SW480 (cell line): ENCODE results near the gene ANAPC1.
"Not testable (repeated sequence)": the region's sequence is repeated elsewhere in the genome, so short reads cannot be mapped to it uniquely, and the experiment has no call there.

ENCODE experiments used
- DNase-seq: peaks from one replicate; pipeline ENCODE4 v3.0.0-alpha.2; 2016; ENCODE audit warnings: low spot score

The ANAPC1 gene

DNA sequence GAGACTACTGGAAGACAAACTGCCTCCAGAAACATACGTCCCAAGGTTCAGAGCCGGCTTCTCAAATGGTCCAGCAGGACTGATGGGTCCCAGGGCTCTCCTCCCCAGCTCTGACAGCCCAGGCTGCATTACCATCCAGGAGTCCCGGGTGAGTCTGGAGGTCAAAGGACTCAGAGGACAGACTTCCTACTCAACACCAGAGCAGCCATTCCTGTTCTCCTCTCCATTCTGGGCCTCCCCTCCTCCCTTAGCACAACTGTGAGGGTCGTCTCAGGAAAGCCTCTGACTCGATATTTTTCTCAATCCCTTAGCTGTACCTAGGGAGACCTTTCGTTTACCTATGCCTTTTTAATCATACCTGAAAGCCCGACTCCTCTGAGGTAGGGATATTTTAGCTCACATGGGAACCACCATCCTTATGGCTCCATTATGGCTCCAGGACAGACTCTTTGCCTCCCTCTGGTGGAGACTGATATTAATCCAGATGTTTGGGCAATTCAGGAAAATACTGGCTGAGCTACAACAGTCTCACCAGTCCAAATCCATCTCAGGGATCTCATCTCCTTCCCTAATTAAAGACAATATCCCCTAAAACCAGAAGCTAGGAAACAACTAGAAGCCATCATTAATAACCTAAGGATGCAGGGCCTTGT, 70.9 kb downstream of the ANAPC1 start:
- DNase-seq, result not testable (repeated sequence)

DNA sequence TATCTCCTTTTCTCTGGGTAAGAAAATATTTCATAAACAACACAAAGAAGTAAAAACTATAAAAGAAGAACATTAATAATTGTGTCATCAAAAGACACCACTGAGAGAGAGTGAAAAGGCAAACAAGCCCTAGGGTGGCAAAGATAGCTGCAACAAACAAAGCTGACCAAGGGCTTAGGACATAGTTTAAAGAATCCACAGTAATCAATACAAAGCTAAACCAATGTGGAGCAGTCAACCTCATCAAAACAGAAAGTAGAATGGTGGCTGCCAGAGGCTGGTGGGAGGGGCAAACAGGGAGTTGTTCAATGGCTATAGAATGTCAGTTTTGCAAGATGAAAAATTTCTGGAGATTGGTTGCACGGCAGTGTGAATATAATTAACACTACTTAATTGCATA, 93.4 kb downstream of the ANAPC1 start:
- not testable (repeated sequence) for DNase-seq

DNA sequence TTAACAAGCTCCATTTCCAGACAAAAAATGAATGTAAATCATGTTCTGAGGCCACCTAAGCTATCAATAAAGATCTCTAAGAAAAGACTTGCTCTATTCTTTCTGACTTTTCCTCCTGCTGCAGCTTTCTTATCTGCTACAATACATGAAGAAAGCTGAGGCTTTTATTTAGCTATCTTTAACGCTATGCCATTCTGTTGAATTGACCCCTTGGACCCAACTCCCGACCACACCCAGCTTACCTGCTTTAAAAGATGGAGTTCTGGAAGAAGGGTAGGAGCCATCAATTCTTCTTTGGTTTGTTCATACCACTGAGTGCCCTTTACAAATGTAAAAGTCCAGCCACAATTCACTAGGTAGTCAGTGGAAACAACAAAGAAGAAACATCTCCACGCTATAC, 99.9 kb downstream of the ANAPC1 start:
- not testable (repeated sequence) for DNase-seq

DNA sequence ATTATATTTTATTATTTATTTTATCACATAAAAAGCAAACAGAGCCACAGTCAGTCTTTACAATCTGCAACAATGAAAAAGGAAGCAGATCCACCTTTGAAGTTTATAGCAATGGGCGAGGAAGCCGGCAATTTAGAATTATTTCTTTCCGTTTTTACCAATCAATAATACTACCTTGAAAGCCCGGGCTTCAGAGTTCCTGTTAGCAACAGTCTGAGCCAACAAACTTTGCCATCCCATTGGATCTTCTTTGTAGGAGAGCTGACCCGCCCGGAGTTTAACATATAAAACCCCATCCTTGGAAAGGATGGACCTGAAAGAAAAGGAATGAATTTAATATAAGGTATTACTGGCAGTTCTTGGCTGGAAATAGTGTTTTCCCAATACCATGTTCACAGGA, 101.8 kb downstream of the ANAPC1 start:
- DNase-seq, result not testable (repeated sequence)

DNA sequence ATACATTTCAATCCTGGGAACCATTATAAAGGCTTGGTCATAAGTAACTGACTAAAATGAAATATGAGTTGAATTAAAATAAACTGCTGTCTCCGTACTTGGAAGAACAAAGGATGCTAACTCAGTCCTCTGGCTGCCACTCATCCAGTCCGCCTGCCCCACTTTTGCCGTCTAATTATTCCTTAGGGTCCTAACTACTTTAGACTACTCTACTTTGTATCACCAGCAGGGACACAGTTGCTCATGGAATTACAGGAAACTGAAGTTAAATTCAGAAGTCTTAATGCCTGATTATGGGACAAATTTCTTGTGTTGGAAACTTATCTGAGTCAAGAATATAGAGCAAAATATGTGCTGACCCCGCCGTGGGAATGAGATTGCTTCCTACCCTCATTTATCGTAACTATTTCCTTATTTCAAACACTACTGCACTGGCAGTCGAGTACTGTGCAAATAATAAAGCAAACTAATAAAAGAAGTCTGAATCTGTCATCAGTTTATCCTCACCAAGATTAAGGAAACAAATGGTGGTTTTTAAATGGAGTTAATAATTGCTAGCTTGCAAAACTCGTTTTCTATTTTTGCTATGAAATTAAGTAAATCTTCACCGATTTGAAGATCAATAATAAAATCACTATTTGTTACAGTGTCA, 102.4 kb downstream of the ANAPC1 start:
- DNase-seq, result not testable (repeated sequence)

DNA sequence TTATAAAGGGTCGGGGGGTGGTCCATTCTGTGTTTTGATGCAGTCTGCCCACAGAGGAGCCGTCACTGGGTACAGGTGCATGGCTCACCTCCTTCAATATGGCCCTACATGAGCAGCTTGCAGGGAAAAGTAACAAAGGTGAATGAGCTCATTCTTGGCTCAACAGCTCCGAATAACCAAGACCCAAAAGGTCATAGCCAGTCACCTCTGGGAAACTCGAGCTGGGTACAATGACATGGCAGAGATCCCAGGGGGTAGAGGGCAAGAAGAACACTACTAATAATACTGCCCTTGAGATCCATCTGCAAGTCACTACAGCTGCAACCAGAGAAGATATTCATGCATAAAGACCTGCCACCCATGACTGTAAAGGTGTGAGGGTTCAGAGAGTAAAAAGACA, 106.8 kb downstream of the ANAPC1 start:
- DNase-seq, result not testable (repeated sequence)

DNA sequence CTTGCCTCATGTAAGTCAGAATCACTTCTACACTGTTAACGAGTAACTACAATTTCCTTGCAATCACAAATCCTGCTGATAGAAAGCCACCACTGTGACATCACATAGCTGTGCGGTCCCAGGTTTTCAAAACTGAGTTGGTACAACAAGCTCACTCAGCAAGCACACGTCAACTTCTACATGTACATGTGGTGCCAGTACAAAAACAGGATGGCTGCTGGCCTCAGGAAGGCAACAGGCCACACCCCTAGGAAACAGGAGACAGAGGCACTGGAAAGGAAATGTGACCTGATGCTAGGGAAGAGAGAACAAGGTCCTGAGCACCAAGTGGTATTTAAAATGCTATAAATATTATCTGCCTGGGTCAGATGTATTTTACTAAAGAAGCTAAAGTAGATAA, 107.7 kb downstream of the ANAPC1 start:
- not testable (repeated sequence) for DNase-seq

DNA sequence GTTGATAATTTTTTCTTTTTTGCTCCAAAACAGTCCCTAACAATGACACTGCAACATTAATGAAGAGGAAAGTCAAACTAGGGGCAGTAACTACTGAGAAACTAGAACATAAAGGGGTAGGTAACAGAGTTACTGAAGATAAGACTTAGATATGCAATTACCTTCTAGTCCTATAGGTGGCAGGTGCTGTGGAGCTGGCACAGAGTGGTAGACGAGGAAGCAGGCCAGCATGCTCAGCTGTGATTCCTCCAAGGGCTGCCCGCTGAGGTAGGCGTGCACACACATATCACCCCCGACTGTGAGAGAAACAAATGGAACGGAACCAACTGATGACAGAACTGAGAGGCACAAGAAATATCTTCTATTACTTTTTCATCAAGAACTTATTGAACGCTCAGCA, 111.8 kb downstream of the ANAPC1 start:
- not testable (repeated sequence) for DNase-seq

DNA sequence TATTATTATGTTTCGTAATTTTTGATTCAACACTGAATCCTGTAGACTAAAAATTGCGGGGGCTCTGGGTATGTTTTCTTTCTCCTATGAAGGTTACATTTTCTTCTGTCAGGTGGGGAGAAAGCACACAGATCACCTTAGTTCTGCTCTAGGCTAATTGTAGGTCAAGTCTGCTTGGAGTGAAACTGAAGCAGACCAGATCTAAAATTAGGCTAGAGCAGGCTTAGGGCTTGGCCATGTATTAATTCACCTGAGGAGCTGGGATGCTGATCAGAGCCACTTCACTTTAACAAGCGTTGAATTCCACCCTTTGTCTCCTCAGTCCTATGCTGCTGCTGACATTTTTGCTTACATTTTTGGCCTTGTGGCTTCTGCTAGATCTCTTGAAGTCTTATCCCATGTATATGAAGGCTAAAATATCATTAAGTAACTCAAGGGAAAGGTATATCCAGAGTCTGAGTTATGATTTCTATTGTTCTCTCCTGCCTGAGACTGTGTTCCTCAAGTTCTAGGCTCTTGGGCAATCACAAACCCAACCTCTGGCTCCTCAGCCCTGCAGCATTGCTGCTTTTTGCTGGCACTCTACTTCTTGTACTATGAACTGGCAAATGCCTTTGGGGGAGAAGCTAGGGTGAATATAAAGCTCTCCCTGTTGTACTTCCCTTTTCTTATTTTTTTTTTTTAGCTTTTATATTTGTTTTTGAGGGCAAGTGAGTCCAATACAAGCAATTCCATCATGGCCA, 112.9 kb downstream of the ANAPC1 start:
- DNase-seq, result not testable (repeated sequence)

DNA sequence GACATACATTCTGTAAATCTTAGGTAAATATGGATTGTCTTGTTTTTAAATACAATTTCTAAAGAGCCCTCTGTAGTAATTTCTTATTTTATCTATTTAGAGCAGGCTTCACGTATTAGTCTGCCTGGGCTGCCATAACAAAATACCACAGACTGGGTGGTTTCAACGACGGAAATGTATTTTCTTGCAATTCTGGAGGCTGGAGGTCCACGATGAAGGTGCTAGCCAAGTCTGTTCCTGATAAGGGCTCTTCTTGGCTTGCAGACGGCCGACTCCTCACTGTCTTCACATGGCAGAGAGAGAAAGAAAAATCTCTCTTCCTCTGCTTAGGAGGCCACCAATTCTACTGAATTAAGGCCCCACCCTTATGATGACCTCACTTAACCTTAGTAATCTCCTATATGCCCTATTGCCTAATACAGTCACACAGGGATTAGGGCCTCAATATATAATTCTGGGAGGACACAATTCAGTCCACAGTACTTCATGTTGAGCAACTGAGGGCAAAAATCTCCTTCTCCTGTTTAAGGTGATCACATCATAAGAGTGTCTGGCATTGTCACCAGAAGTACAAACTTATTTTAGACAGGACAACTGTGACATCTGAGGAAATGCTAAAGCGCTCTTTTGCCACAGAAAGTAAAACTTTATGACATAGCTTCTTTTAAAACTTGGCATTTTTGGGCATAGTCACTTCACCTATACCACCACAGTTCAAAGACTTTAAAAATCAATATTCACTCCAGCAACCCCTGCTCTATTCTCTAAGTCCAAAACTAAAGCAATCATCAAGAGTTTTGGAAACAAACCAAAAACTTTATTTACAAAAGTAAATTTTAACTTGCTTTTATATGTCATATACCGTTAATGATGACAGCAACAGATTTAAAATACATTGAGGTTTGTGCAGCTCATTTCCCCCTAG, 115.5 kb downstream of the ANAPC1 start:
- not testable (repeated sequence) for DNase-seq

DNA sequence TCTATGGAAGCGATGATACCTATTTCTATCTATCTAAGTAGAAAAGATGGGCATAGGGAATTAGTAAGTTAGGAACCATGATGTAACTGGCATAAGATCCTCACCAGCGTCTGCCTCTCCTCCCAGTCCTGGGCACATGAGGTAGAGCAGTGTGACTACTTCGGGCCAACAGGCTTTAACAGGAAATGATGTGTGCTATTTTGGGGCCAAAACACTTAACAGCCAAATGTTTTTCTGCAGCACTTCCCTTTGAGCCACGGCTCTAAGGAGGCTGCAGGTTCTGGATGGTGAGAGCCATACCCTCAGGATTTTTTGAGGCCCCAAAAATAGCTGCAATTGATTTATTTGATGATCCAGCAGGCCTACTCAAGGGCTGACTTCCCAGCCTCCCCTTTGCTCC, 116.9 kb downstream of the ANAPC1 start:
- DNase-seq, result not testable (repeated sequence)

DNA sequence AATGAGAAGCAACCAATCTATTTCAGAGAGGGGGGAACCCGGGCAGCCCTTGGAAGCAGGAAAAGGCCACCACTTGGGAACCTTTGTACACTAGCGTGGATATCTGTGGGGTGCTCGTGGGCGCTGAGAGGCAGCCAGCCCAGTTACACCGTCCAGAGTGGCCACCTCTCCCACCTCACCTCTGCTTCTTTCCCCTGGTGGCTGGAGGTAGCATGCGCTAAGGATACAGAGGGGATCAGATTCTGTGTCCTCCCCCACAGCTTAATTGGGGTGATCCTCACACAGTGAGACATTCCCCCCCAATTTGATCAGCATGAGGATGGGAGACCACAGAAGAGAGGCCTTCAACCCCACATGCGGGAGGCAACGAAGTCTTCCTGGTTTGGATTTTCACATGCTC, 117.7 kb downstream of the ANAPC1 start:
- DNase-seq, result not testable (repeated sequence)

DNA sequence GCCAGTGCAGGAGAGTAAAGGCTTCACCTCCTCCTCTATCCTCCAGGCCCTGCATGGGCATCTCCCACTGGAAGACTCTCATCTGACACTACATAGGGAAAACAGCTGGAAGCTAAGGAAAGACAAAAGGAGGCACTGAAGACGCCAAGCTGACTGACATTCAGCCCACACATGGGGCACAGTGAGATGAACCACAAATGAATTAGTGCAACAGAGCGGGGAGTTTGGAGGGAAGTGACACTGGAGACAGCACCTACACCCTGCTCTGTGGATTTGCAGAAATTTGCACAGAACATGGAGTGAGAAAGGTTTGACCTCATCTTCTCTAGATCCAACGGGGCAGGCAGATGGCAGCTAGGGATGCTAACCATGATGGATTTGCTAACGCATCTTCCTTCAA, 119.8 kb downstream of the ANAPC1 start:
- DNase-seq, result not testable (repeated sequence)

DNA sequence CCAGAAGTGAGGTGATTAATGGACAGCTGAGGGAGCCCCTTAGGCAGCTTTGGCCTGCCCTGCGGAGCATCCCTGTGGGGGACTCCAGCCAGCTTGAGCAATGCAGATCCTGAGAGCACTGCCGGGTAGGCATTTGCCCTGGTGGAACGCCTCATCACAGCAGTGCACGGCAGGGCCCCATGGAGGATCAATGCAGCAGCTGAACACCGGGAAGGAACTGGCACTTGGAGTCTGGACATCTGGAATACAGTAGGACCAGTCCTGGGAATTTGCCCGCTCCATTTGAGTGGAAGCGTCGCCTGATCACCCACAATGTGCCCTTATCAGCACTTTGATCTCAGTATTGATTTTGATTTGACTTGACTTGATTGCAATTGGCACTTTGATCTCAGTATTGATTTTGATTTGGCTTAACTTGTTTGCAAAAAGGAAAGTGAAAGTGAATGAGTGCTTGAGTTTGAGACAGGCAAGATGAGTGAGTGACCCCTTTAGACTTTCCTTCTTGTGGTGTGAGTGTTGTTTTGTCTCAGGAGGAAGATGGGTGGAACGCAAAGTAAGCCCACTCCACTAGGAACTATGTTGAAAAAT, 123.2 kb downstream of the ANAPC1 start:
- DNase-seq, result not testable (repeated sequence)

DNA sequence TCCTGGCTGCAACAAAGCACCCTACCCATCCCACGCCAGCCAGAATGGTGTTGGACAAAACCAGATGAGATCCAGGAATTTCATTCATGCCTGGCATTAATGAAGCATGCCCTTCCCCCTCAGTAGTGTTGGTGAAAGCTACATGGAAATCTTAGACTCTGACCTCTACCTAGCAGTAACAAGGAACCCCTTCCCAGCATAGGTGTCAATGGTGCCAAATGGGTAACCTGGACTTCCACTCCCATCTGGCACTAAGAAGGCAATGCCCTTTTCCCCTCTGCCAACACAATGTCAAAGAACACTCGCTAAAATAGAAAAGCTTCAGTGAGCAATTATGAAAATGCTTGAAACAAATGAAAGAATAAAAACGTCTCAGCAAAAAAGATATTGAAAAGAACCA, 131.5 kb downstream of the ANAPC1 start:
- not testable (repeated sequence) for DNase-seq

DNA sequence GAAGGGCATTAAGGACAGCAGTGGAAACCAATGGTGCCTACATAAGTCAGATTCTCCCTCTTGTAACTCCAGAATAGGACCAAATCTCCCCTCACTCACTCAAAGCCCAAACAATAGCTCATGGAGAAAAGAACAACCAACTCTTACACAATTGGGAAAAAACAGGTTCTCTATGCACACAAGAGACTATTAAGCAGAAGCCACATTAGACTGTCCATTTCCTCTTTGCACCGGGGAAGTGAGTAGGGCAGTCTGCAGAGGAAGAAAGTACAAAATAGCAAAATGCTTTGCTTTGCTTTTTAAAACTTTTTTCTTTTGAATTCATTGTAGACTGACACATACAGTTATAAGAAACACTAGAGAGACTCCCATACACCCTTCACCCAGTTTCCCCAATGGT, 133.4 kb downstream of the ANAPC1 start:
- DNase-seq, result not testable (repeated sequence)

DNA sequence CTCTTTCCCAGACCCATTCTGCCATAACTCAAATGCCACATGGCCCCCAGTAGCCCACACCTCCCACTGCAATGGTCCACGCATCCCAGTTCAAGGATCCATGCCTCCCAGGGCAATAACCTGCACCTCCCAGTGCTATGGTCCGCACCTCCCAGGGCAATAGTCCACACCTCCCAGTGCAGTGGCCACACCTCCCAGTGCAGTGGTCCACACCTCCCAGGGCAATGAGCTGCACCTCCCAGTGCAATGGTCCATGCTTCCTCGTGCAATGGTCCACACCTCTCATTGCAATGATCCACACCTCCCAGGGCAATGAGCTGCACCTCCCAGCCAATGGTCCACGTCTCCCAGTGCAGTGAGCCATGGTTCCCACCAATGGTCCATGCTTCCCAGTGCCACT, 135.6 kb downstream of the ANAPC1 start:
- DNase-seq, result not testable (repeated sequence)

DNA sequence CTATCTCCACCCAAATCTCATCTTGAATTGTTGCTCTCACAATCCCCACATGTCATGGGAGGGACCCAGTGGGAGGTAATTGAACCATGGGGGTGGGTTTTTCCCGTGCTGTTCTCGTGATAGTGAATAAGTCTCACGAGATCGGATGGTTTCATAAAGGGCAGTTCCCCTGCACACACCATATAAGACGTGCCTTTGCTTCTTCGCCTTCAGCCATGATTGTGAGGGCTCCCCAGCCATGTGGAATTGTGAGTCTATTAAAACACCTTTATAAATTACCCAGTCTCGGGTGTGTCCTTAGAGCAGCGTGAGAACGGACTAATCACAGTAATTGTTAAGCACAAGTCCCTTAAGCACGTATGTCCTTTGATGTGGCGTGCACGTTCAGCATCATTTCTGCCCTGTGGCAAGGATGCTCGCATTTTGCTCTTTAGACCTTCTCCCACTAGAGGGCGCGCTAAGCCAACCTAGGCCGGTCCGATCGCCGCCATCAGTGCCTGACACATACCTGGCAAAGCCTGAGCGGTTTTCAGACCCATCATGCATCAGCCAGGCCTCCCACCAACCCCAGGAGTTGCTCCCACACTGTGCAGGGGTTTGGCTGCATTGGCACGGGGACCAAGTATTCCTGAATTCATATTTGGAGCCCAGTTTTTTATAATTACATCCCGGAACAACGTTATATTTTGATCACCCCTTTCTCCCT, 136.4 kb downstream of the ANAPC1 start:
- not testable (repeated sequence) for DNase-seq

DNA sequence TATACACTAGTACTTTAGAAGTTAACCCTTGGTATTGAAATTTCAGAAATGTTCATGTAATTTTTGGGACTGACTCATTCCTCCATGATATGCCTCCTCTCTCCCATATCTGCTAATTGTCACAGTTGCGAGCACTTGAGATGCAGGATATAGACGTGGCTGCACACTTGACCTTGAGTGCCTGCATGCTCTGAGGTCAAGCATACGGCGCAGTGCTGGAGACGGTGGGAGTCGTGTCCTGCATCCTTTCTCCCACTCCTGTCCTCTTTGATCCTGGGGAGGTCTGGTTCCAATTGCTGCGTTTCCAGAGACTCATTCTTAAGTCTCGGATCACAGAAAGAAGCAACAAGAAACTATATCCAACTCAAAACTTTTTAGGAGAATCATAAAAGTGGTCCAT, 139.2 kb downstream of the ANAPC1 start:
- not testable (repeated sequence) for DNase-seq

DNA sequence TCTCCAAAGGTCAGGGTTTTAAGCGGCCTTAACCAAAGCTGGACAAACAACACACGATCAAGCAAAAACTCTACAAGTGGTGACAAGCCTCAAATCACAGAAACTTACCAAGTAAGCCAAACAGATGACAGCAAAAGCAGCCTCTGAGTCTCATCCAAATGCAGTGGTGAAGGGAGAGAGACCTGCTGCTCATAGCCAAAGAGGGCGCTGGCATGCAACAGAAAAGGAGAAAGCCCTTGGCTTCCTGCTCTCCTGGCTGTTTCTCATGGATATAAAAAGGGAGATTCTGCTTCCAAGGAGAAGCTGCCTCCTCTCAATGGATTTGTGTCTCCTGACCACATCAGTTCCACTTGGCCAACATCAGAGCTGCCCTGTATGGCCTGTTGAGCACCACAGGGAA, 142.5 kb downstream of the ANAPC1 start:
- not testable (repeated sequence) for DNase-seq
